GM12891 (cell line): ENCODE results near the gene SCFD2.
"Not testable (repeated sequence)": the region's sequence is repeated elsewhere in the genome, so short reads cannot be mapped to it uniquely, and the experiment has no call there.

Source experiments
- PAX5 ChIP-seq: IDR thresholded peaks from 2 replicates; pipeline ENCODE4 v1.6.1; 2011; ENCODE audit warnings: low read length, moderate library complexity, mild to moderate bottlenecking; ENCODE audit not compliant: insufficient read depth, severe bottlenecking
- POLR2A ChIP-seq: IDR thresholded peaks from 2 replicates; pipeline ENCODE4 v1.6.1; 2011; ENCODE audit warnings: low read depth, low read length, control low read depth
- POLR2AphosphoS5 ChIP-seq: IDR thresholded peaks from 2 replicates; pipeline ENCODE4 v1.6.1; 2011; ENCODE audit warnings: low read depth, low read length, control low read depth
- TAF1 ChIP-seq: IDR thresholded peaks from 2 replicates; pipeline ENCODE4 v1.6.1; 2011; ENCODE audit warnings: low read depth, low read length, control low read depth

DNA sequence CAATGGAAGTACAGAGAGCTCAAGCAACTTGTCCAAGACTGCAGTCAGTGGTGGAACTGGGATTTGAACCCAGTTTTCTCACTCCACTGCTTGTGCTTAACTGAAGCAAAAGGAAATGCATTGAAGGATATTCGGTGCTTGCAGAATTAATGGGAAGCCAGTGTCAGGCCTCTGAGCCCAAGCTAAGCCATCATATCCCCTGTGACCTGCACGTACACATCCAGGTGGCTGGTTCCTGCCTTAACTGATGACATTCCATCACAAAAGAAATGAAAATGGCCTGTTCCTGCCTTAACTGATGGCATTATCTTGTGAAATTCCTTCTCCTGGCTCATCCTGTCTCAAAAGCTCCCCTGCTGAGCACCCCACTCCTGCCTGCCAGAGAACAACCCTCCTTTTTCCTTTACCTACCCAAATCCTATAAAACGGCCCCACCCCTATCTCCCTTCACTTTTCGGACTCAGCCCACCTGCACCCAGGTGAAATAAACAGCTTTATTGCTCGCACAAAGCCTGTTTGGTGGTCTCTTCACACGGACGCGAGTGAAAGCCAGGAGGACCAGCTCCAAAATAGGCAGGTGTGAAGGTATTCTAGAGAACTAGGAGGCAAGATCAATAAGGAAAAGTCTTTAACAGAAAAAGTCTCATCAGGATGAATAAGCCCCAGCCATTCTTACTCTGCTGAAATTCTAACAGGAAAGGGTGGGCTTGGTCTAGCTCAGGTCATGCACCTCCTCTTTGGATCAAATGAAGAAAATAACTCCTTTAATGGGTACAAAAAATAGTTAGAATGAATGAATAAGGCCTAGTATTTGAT, 531.0 kb downstream of the SCFD2 start:
- TF ChIP-seq POLR2A, TAF1, POLR2AphosphoS5, PAX5: not testable (repeated sequence)
